H1 (cell line): Measurements from ENCODE around the gene TBC1D4.

Source experiments
- CEBPB ChIP-seq: IDR thresholded peaks from 2 replicates; pipeline ENCODE4 v1.6.1; 2012; ENCODE audit warnings: low read depth, low read length
- CTCF ChIP-seq, 3 experiments: IDR thresholded peaks; 1 replicate in 2 of 3; 2 replicates in 1 of 3; pipeline versions ENCODE4 v1.5.1 to v1.6.1; 2011; ENCODE audit warnings: low read length in 3 of 3, mild to moderate bottlenecking in 3 of 3, inconsistent platforms in 2 of 3, low read depth in 1 of 3, moderate library complexity in 1 of 3; ENCODE audit not compliant: insufficient read depth in 1 of 3; ENCODE audit errors: control extremely low read depth in 1 of 3
- POLR2A ChIP-seq, 2 experiments: IDR thresholded peaks; 1 replicate in 1 of 2; 2 replicates in 1 of 2; pipeline ENCODE4 v1.6.1; 2011; ENCODE audit warnings: low read depth in 2 of 2, low read length in 2 of 2, mild to moderate bottlenecking in 2 of 2; ENCODE audit errors: control extremely low read depth in 1 of 2
- TAF1 ChIP-seq: IDR thresholded peaks from 2 replicates; pipeline ENCODE4 v1.6.1; 2011; ENCODE audit warnings: mild to moderate bottlenecking, low read depth, low read length

GRCh38 chr13:75430436-75431209 is 51.3 kb downstream of the TBC1D4 start:
- TF ChIP-seq POLR2A (IDR thresholded peaks at IDR 0.05; ENCODE audit: control extremely low read depth in 1 of 2, low read depth in 2 of 2, low read length in 2 of 2) = no peak
- TF ChIP-seq CTCF (IDR thresholded peaks at IDR 0.05; ENCODE audit: control extremely low read depth in 1 of 3, insufficient read depth in 1 of 3, low read depth in 1 of 3, low read length in 3 of 3) = no peak
- TF ChIP-seq TAF1 = no peak
- no peak for TF ChIP-seq CEBPB
